NCI-H187 (cell line): ENCODE data around the gene KLK6.

Experiments used
- DNase-seq, 2 experiments: peaks; one replicate each; lab custom pipeline; 2025; lab: John Stamatoyannopoulos, UW

Gene KLK6

GRCh38 chr19:50969413-50969760 is at the start of gene KLK6:
TSS of gene KLK6 (minus strand) at chr19:50969591. CDS start at chr19:50968104, 1,487 bp downstream.
- no peak for DNase-seq

GRCh38 chr19:51018745-51019543 is 49.6 kb upstream of the KLK6 start:
- DNase-seq, result no peak

- DNase-seq, result peak; percentile 47 to 69
These were observed 47.6 kb upstream of the KLK6 start for GRCh38 chr19:51016798-51017683.

- DNase-seq, result no peak
These were observed 46.4 kb upstream of the KLK6 start for GRCh38 chr19:51015691-51016267.

GRCh38 chr19:51014242-51014641 is 44.9 kb upstream of the KLK6 start:
- no peak for DNase-seq

GRCh38 chr19:51012661-51013190 is 43.3 kb upstream of the KLK6 start:
- DNase-seq, result no peak

GRCh38 chr19:51010066-51010795 is 40.8 kb upstream of the KLK6 start:
- DNase-seq, result no peak

GRCh38 chr19:51009061-51009891 is 39.9 kb upstream of the KLK6 start:
- DNase-seq, result no peak

- DNase-seq, result no peak
These were observed 38.1 kb upstream of the KLK6 start for GRCh38 chr19:51007488-51007887.

GRCh38 chr19:51006406-51006805 is 37.0 kb upstream of the KLK6 start:
- DNase-seq, result no peak

- no peak for DNase-seq
These were observed 35.9 kb upstream of the KLK6 start for GRCh38 chr19:51005248-51005647.

GRCh38 chr19:51003316-51003715 is 33.9 kb upstream of the KLK6 start:
- no peak for DNase-seq

GRCh38 chr19:51002542-51003311 is 33.3 kb upstream of the KLK6 start:
- DNase-seq, result no peak

GRCh38 chr19:51002089-51002532 is 32.7 kb upstream of the KLK6 start:
- no peak for DNase-seq

GRCh38 chr19:51001515-51001914 is 32.1 kb upstream of the KLK6 start, which contains the start of gene KLK8:
TSS of gene KLK8 (minus strand) at chr19:51001604. CDS start at chr19:51001167, 437 bp downstream.
- DNase-seq, result no peak

GRCh38 chr19:51000981-51001380 is 31.6 kb upstream of the KLK6 start:
- DNase-seq, result no peak

- DNase-seq, result no peak
These were observed 31.0 kb upstream of the KLK6 start for GRCh38 chr19:51000426-51000825.

GRCh38 chr19:50998686-50999085 is 29.3 kb upstream of the KLK6 start:
- DNase-seq, result no peak

GRCh38 chr19:50998061-50998460 is 28.7 kb upstream of the KLK6 start:
- no peak for DNase-seq

GRCh38 chr19:50994129-50994528 is 24.7 kb upstream of the KLK6 start:
- no peak for DNase-seq
